Esophagus muscularis mucosa (tissue), 4 donors: ENCODE results near the gene BICD1. TPM values are rescaled to one million over a fixed set of nuclear protein-coding genes. Genes with fewer than 3 reads are reported as not detected.
A peak's percentile ranks its signal among the peaks of the same experiment; 100 is the strongest.

ENCODE experiments used
- DNase-seq: peaks from one replicate; pipeline ENCODE4 v3.0.0-alpha.2; 2017; ENCODE audit errors: extremely low spot score
- H3K27ac ChIP-seq, 4 donors: fragments of 200-600 bp; sonication (generic); replicated peaks in 1 of 4; 1 replicate in 3 of 4; 2 replicates in 1 of 4; pipeline ENCODE4 v1.5.1; 2016 to 2019; ENCODE audit warnings: mild to moderate bottlenecking in 1 of 4
- H3K27me3 ChIP-seq, 4 donors: fragments of 200-600 bp; sonication (generic); one replicate each; pipeline versions ENCODE4 v1.5.1 to v1.6.0; 2016 to 2019
- H3K36me3 ChIP-seq, 4 donors: fragments of 200-600 bp; sonication (generic); one replicate each; pipeline ENCODE4 v1.5.1; 2016 to 2019
- H3K4me1 ChIP-seq, 4 donors: fragments of 200-600 bp; sonication (generic); one replicate each; pipeline ENCODE4 v1.5.1; 2016 to 2019
- H3K4me3 ChIP-seq, 4 donors: fragments of 200-600 bp; sonication (generic); 1 replicate in 2 of 4; 2 replicates in 2 of 4; pipeline ENCODE4 v1.5.1; 2016 to 2019; ENCODE audit warnings: mild to moderate bottlenecking in 4 of 4, moderate library complexity in 1 of 4
- H3K9me3 ChIP-seq, 4 donors: fragments of 200-600 bp; sonication (generic); 1 replicate in 3 of 4; 2 replicates in 1 of 4; pipeline ENCODE4 v1.5.1; 2016 to 2019
- CTCF ChIP-seq, 3 experiments: fragments of 200-600 bp in 2 of 3; fragments of 450-650 bp in 1 of 3; sonication (generic) in 2 of 3; IDR thresholded peaks; one replicate each; pipeline ENCODE4 v1.5.1; 2017 to 2019; ENCODE audit warnings: antibody characterized with exemption in 3 of 3, mild to moderate bottlenecking in 2 of 3, moderate library complexity in 1 of 3
- EP300 ChIP-seq: sonication (generic); formaldehyde crosslinking; IDR thresholded peaks from one replicate; pipeline ENCODE4 v1.6.1; 2017; ENCODE audit warnings: antibody characterized with exemption
- POLR2A ChIP-seq: fragments of 450-650 bp; IDR thresholded peaks from one replicate; pipeline ENCODE4 v1.6.1; 2017; ENCODE audit warnings: antibody characterized with exemption, moderate library complexity, mild to moderate bottlenecking, low read depth
- POLR2AphosphoS5 ChIP-seq, 2 donors: sonication (generic); formaldehyde crosslinking; IDR thresholded peaks; one replicate each; pipeline ENCODE4 v1.6.1; 2017; ENCODE audit warnings: antibody characterized with exemption in 2 of 2
- WGBS: methylation state at CpG from one replicate; pipeline ENCODE4 v1.1.5; 2018; 5-methylcytosine and 5-hydroxymethylcytosine counted together
- intact Hi-C: fragments of 100-400 bp; cut with DNase I; formaldehyde crosslinking; loops from one replicate; pipeline ENCODE4 v1.15.1; 2023
- total RNA-seq, 4 donors: library from RNA; depleted of rRNA; stranded (reverse); fragments of >200 nt; gene quantifications; one replicate each; pipeline versions ENCODE4 v1.1.0 to v1.2.1, GENCODE V29; 2016

Gene BICD1
- total RNA-seq, 4 donors from 2014 or later, result 6.8 to 14.1 (median 10.2) TPM

- no peaks in the 10 kb centered on the region for H3K9me3 ChIP-seq
- DNase-seq, result no peak
- 60% methylated on average over 4 of the region's 4 CpGs for WGBS
- H3K4me1 ChIP-seq, result peaks cover 5 to 25% (median 21%) of the 10 kb centered on the region in 4 donors
- TF ChIP-seq POLR2A, result no peak
- TF ChIP-seq EP300, result no peak
- no peak for TF ChIP-seq POLR2AphosphoS5 (IDR thresholded peaks at IDR 0.05)
- no peak for TF ChIP-seq CTCF (IDR thresholded peaks at IDR 0.05)
- no peak overlapping the region for H3K4me3 ChIP-seq
- H3K36me3 ChIP-seq, result no peaks in the 10 kb centered on the region
- intact Hi-C loops, result loop anchor here (5.0 kb wide), 1 partner anchor 55 kb away; no protein-coding TSS in a partner anchor
- H3K27me3 ChIP-seq, result no peaks in the 10 kb centered on the region
- H3K27ac ChIP-seq, result peak overlapping the region in 1 of 4 donors; percentile 84
Measured at GRCh38 chr12:32397696-32398095, 291.0 kb downstream of the BICD1 start.

GRCh38 chr12:32398181-32398580 is 291.5 kb downstream of the BICD1 start:
- Histone ChIP-seq H3K27me3 (no peaks in the 10 kb centered on the region), H3K4me3 (no peak overlapping the region), H3K27ac (peak overlapping the region in 3 of 4 donors; percentile 74 to 84 (median 81)), H3K36me3 (no peaks in the 10 kb centered on the region), H3K4me1 (peaks cover 5 to 25% (median 21%) of the 10 kb centered on the region in 4 donors), H3K9me3 (no peaks in the 10 kb centered on the region)
- TF ChIP-seq CTCF (IDR thresholded peaks at IDR 0.05) (no peak), EP300 (no peak)
- no peak for DNase-seq
- intact Hi-C loops, result loop anchor here (5.0 kb wide), 1 partner anchor 54 kb away; no protein-coding TSS in a partner anchor
- 93% methylated on average over 4 of the region's 4 CpGs for WGBS

- peaks cover 5 to 25% (median 21%) of the 10 kb centered on the region in 4 donors for H3K4me1 ChIP-seq
- TF ChIP-seq POLR2AphosphoS5 (IDR thresholded peaks at IDR 0.05) (no peak), POLR2A (no peak), EP300 (no peak), CTCF (IDR thresholded peaks at IDR 0.05) (no peak)
- H3K36me3 ChIP-seq, result no peaks in the 10 kb centered on the region
- 28% methylated on average over 3 of the region's 36 CpGs for WGBS
- H3K27ac ChIP-seq, result peak overlapping the region; percentile 74 to 84 (median 78)
- intact Hi-C loops, result loop anchor here (5.0 kb wide), 1 partner anchor 53 kb away; no protein-coding TSS in a partner anchor
- H3K4me3 ChIP-seq, result peak overlapping the region; percentile 75 to 87 (median 82)
- no peaks in the 10 kb centered on the region for H3K9me3 ChIP-seq
- no peaks in the 10 kb centered on the region for H3K27me3 ChIP-seq
- DNase-seq, result no peak
Measured at GRCh38 chr12:32398816-32399369, 292.2 kb downstream of the BICD1 start.

GRCh38 chr12:32399370-32400113 is 292.9 kb downstream of the BICD1 start, which contains the start of gene FGD4:
Gene FGD4 (plus strand): TSS chr12:32399558.
- DNase-seq, result peak; percentile 93
- no peaks in the 10 kb centered on the region for H3K9me3 ChIP-seq
- no peaks in the 10 kb centered on the region for H3K36me3 ChIP-seq
- intact Hi-C loops, result loop anchor here (5.0 kb wide), 1 partner anchor 53 kb away; no protein-coding TSS in a partner anchor
- H3K4me3 ChIP-seq, result peak within 1 kb of the TSS; percentile 75 to 87 (median 82)
- TF ChIP-seq EP300 (no peak), CTCF (IDR thresholded peaks at IDR 0.05) (peak; percentile 24 to 47 (median 39)), POLR2AphosphoS5 (IDR thresholded peaks at IDR 0.05) (peak; percentile 81 to 94), POLR2A (peak; percentile 22)
- peak within 1 kb of the TSS; percentile 74 to 84 (median 78) for H3K27ac ChIP-seq
- under 1% methylated on average over 38 of the region's 82 CpGs for WGBS
- peaks cover 5 to 25% (median 21%) of the 10 kb centered on the region in 4 donors for H3K4me1 ChIP-seq
- H3K27me3 ChIP-seq, result no peaks in the 10 kb centered on the region
